GM19372 (cell line): Measurements from ENCODE around the gene PAM.
"Not testable (repeated sequence)": the region's sequence is repeated elsewhere in the genome, so short reads cannot be mapped to it uniquely, and the experiment has no call there.

ENCODE experiments used
- ATAC-seq: cut with Tn5 transposase; IDR thresholded peaks from one replicate; pipeline ENCODE4 v1.9.1; 2021; ENCODE audit warnings: mild to moderate bottlenecking, low read depth, moderate library complexity; ENCODE audit not compliant: unreplicated experiment

PAM gene

GRCh38 chr5:102775756-102776155, 20.7 kb downstream of the PAM start:
- ATAC-seq, result not testable (repeated sequence)

GRCh38 chr5:102777099-102777498, 22.0 kb downstream of the PAM start:
- ATAC-seq, result no peak

- ATAC-seq, result no peak
Measured at GRCh38 chr5:102778478-102778877, 23.4 kb downstream of the PAM start.

GRCh38 chr5:102781359-102781758, 26.3 kb downstream of the PAM start:
- ATAC-seq, result no peak

GRCh38 chr5:102781786-102782185, 26.7 kb downstream of the PAM start:
- ATAC-seq, result no peak

GRCh38 chr5:102782217-102782872, 27.2 kb downstream of the PAM start:
- ATAC-seq, result no peak

- no peak for ATAC-seq
Measured at GRCh38 chr5:102787134-102787533, 32.0 kb downstream of the PAM start.

- ATAC-seq, result no peak
Measured at GRCh38 chr5:102788788-102789187, 33.7 kb downstream of the PAM start.

- no peak for ATAC-seq
Measured at GRCh38 chr5:102789469-102789868, 34.4 kb downstream of the PAM start.

GRCh38 chr5:102790748-102791147, 35.6 kb downstream of the PAM start:
- no peak for ATAC-seq

- no peak for ATAC-seq
Measured at GRCh38 chr5:102792705-102793104, 37.6 kb downstream of the PAM start.

GRCh38 chr5:102794047-102794446, 38.9 kb downstream of the PAM start:
- no peak for ATAC-seq

- ATAC-seq, result no peak
Measured at GRCh38 chr5:102794677-102795331, 39.7 kb downstream of the PAM start.

- ATAC-seq, result no peak
Measured at GRCh38 chr5:102795526-102795925, 40.4 kb downstream of the PAM start.

GRCh38 chr5:102796009-102796408, 40.9 kb downstream of the PAM start:
- no peak for ATAC-seq

- ATAC-seq, result no peak
Measured at GRCh38 chr5:102796498-102796897, 41.4 kb downstream of the PAM start.

GRCh38 chr5:102797322-102797884, 42.3 kb downstream of the PAM start:
- ATAC-seq, result no peak

- ATAC-seq, result no peak
Measured at GRCh38 chr5:102798104-102798785, 43.1 kb downstream of the PAM start.

GRCh38 chr5:102799017-102799416, 43.9 kb downstream of the PAM start:
- ATAC-seq, result no peak

- no peak for ATAC-seq
Measured at GRCh38 chr5:102800427-102800826, 45.3 kb downstream of the PAM start.

GRCh38 chr5:102801371-102801770, 46.3 kb downstream of the PAM start:
- no peak for ATAC-seq
